ENCODE measurements around the gene JAG1.

The JAG1 gene

GRCh38 chr20:10699489-10699888 is 25.7 kb upstream of the JAG1 start:
- DNase-seq (ENCODE audit: low read depth) = no peak

DNA sequence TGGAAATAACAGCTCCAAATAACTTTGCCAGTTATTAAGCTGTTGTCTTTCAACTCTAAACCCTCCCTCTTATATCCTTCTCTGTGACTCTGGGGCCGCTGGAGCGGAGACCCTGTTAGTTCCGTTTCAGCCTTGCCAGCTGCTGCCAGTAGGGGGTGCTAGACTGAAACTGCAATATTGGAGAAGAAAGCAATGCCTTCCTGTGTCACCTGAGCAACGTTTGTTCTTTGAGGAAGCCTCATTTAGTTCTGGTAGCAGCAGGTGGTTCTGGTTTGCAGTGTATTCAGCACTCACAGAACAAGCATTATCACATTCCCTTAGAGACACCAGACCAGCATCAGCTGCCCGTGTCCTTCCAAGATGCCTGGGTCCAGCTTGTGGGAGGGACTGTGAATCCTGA is 22.9 kb upstream of the JAG1 start:
- no peak for DNase-seq (ENCODE audit: low read depth)

DNA sequence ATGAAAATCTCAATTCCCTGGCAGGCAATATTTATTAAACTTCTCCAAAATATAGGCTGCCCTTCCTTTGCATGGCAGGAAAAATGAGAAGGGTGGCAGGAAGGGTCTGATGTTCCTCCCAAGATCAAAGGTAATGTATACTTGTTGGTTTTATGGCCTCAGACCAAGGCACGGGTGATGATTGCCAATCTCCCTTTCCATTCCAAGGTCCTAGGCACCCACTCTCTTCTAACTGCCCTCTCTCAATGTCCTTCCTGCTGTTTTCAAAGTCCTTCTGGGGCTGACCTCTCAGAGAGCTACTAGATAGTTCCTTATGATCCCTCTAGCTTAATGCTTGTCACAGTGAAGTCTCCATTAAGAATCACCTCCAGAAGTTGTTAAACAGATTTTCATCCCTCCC is 15.6 kb upstream of the JAG1 start:
- no peak for DNase-seq (ENCODE audit: low read depth)

DNA sequence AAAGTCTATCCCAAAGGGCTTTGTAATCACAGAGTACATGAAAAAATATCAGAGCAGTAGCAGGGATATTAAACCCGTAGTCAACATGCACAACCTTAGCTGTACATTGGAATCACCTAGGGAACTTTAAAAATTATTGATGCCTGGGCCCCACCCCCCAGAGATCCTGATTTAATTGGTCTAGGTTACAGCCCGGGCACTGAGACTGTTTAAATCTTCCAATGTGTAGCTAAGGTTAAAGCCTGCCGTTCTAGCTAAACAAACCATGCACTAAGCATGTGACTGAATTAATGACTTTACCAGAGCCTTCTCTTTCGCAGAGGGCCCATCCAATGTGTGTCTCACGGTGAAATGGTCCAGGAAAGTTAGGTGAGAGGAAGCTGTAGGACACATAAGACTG is 14.1 kb upstream of the JAG1 start:
- no peak for DNase-seq (ENCODE audit: low read depth)

DNA sequence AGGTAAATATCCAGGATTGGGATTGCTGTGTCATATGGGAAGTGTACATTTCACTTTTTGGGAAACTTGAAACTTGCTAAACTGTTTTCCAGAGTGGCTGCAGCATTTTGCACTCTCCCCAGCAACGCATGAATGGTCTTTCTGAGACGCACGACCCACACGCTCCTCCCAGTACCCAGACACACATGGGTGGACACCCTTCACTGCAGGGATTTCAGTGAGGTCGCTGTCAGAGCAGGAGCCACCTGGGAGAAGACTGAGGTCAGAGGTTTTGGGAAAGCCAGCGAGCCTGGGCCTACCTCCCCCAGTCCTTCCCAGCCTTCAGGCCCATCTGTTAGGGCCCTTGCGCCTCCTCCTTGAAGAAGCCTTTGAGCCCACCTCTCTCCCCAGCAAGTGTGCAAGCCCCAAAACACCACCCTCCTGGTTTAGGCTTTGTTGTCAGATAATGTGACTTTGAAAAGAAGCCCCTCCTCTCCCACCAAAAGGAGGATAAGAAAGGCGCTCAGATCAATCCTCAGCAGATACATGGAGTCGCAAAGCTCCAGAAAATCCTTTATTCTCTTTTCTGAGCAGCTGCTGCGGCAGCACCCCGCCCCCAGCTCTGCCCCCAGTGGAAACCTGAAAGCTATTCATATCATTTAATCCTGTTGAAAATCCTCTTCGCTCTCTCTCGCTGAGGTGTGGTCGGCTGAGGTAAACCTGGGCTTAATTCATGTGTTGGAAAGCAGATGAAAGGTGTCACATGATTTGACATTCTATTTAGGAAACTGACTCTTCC is 12.7 kb upstream of the JAG1 start:
- DNase-seq (ENCODE audit: low read depth) = no peak

DNA sequence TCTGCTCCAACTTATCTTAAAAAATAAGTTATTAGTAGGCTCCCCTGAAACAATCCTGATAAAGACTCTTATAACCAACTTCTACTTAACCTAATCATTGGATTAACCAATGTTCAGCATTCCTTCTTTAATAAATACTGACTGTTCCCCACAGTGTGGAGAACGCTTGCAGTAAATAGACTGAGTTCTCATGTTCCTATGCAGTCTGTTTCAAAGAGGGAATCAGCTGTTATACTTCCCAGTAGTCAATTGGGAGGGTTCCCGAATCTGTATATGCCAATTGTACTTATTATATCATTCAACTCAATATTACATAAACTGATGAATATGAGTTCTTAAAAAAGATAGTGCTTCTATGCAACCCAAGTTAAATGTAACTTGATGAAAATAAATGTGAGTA is 9.7 kb upstream of the JAG1 start:
- DNase-seq (ENCODE audit: low read depth) = no peak

DNA sequence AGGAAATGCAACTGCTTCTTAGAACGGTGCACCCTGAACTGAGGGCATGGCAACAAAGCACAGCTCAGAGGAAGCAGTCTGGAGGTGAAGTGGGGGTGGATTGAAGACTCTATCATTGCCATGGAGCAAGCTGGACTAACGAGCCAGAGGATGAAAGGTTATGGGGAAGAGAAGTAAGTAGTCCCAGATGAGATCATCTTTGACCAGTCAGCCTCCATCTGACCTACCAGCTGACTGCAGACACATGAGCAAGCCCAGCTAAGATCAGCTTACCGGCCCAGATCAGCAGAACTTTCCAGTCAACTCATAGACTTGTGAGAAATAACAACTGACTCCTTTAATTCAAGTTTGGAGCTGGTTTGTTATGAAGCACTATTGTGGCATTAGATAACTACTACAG is 9.1 kb upstream of the JAG1 start:
- no peak for DNase-seq (ENCODE audit: low read depth)

GRCh38 chr20:10681494-10681893 is 7.7 kb upstream of the JAG1 start:
- no peak for DNase-seq (ENCODE audit: low read depth)

GRCh38 chr20:10680571-10680970 is 6.8 kb upstream of the JAG1 start:
- no peak for DNase-seq (ENCODE audit: low read depth)

DNA sequence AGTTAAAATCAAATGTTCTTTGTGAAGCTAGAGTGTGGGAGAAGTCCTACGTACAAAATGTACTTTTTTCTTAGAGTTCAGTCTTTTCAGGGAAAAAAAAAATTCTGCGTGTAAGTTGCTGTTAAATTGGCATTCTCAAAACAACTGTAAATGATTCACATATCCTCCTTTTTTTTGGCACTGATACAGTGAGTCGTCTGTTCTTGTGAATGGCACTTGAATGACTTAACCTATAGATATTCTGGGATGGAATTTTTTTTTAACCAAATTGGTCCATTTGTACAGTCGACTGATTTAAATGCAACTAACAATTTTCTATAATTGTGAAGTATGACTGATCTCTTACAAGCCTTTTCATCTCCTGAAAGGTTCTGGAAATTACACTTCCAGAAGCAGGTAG is 5.5 kb upstream of the JAG1 start:
- DNase-seq (ENCODE audit: low read depth) = no peak

DNA sequence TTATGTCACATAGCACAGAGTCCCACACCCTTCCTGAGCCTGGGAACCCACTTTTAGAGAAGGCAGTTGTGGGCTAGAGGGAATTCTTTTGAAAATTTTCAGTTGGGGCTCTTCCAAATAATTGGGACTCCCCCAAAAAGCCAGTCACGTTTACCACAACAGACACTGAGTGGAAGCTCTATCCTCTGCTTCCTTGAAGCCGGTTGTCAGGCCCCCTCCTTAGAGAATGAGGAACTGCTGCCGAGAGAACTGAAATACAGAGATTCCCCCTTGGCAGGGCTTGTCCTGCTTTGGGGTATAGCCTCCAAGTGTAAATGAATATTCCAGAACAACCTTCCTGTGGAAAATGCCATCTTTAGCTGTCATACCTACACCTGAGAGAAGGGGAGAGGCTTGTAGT is 2.7 kb upstream of the JAG1 start:
- DNase-seq (ENCODE audit: low read depth) = no peak

DNA sequence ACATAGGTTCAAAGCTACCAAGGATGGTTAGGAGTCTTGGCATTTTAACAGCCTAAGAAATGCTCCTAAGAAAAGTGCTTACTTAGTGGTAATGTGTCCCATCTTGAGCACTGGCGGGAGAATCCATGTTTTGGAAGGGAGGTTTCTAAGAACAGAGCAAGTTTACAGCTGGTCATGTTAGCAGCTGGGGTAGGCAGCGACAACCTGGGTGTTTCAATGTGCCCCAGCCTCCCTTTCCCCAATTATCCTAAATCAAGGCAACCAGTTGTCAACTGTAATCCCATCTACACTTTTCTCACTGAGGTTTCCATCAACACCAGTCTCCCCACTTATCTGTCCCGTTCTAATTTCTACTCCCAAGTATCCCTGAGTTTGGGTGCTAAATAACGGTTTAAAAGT is 1.6 kb upstream of the JAG1 start:
- no peak for DNase-seq (ENCODE audit: low read depth)

DNA sequence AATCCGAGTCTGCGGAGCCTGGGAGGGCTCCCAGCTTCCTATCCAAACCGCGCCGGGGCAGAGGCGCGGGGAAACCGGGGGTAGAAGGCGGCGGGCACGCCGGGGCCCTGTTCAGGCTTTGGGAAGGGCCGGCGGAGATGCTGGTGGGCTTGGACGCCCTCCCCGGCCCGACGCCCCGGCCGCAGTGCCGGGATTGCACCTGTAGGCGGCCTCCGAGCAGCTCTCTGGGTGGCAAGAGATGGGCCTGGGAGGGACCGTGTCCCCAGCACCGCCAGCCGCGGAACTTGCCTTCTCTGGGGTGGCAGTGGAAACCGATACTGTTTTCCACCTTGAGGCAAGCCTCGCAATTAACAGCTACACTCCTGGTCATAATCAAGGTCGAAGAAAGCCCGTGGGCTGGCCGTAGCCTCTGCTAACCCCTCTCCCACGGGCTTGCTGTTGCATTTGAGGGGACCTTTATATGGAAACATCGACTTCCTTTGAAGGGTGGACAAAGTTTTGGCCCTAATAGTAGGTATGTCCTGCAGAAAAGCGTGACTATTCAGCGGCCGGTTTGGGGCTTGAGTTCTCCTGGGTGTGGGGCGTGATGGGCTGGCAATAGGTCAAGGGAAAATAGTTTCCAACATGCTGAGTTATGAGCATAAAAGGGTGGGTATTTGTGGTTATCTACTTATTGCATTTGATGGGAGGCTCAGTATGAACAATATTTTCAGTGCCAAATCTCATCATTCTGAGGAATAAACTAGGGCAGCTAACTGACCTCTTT is 1.1 kb upstream of the JAG1 start:
- peak; percentile 49 for DNase-seq (ENCODE audit: low read depth)

DNA sequence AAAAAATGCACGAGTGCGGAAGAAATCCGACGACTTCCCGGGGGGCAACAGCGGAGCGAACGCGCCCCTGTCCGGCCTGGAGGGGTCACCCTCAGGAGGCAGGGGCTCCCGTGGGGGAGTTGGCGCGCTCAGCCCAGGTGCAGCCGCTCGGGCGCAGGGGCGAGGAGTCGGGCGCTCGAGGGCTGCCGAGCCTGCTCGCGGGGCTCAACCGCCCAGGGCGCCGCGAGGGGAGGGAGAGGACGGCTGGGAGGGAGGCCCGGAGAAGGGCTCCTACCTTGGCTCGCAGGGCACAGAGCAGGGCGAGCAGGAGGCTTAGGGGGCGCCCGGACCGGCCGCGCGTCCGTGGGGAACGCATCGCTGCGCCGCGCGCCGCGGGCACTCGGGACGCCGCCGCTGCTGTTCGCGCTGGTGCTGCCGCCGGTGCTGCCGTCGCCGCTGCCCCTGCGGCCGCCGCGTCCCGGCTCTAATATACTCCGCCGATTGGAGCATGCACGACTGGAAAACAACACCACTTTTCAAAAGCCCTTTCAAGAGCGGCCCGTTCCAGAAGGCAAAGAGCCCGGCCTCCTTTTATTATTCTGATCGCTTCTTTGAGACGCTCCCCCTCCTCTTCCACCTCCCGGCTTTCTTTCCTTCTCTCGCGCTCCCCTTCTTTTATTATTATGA is 490 bp downstream of the JAG1 start:
- DNase-seq (ENCODE audit: low read depth) = no peak

GRCh38 chr20:10672624-10673127 is 1.1 kb downstream of the JAG1 start:
- peak; percentile 57 for DNase-seq (ENCODE audit: low read depth)

DNA sequence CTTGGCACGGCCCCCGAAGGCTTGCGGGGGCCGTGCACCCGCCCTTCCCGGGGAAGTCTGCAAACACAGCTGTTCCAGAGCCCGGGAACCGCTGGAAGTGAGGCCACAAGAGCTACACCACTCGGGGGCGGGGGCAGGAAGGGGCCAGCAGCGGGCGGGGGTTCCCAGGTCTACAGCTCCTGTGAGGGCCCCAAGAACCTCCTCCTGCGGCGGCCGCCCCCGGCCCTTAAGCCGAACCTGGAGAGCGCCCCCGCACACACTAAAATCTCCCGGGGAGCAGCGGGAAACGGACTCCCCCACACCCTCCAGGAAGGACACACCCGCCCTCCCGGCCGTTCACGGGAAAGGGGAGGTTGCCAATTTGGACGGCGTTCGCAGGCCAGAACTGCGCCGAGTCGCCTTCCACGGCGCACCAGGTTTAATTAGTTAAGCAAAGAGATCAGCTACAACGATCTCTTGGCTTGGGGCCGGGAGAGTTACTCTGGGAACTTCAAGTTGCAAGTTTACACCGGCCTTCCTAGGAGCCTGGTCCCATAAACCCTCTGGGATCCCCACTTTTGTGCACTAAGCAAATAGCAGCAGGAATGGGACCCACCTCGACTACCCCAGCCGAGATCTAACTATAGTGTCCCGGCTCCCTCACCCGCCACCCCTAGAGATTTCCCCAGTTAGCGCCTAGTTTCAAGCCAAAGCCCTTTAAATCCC is 1.7 kb downstream of the JAG1 start:
- peak; percentile 54 for DNase-seq (ENCODE audit: low read depth)

- peak; percentile 70 for DNase-seq (ENCODE audit: low read depth)
These were observed 2.4 kb downstream of the JAG1 start for GRCh38 chr20:10671221-10671918.

- DNase-seq (ENCODE audit: low read depth) = no peak
These were observed 3.1 kb downstream of the JAG1 start for GRCh38 chr20:10670501-10671220.

DNA sequence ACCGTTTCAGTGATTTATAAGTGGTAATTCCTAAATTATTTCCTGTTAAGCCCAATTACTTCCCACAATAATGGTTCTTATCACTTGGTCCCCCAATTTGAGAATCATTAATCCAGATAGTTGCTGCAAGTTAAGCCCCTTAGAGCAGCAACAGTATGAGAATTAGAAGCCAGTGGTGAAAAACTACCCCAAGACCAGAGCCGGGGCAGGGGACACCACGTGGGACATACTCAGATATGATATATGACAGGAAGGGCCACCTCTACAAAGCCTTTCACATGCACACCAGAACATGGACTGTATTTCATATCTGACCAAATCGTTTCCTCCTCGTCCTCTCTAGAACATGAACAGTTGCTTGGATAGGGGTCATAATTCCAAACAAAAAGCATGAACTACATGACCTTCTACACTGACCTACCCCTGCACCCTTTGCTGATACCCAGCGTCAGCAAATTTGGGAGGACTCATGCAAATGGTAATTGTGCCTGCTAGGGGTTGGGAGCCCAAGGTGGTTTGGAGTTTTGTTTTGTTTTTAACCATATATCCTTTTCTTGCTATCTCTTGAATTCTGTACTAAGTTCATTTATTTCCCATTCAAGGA is 3.9 kb downstream of the JAG1 start:
- no peak for DNase-seq (ENCODE audit: low read depth)

GRCh38 chr20:10668677-10669368 is 5.0 kb downstream of the JAG1 start:
- no peak for DNase-seq (ENCODE audit: low read depth)

All from CMK (cell line).